HCT116 (cell line): ENCODE data around the gene ELAVL1.

Experiments used
- CEBPB ChIP-seq: IDR thresholded peaks from 2 replicates; pipeline ENCODE4 v1.6.1; 2012; ENCODE audit warnings: low read depth
- CTCF ChIP-seq, 3 experiments: fragments of 200-600 bp in 1 of 3; sonication (generic) in 1 of 3; IDR thresholded peaks in 2 of 3; conservative IDR thresholded peaks in 1 of 3; 2 replicates each; pipeline ENCODE4 v1.5.1; 2012 to 2017; ENCODE audit warnings: low read depth in 2 of 3, low read length in 2 of 3, antibody characterized with exemption in 1 of 3, borderline replicate concordance in 1 of 3, control low read depth in 1 of 3, mild to moderate bottlenecking in 1 of 3, mixed read lengths in 1 of 3, mixed run types in 1 of 3, moderate library complexity in 1 of 3; ENCODE audit not compliant: insufficient read depth in 1 of 3
- EGR1 ChIP-seq: IDR thresholded peaks from 2 replicates; pipeline ENCODE4 v1.6.1; 2012; ENCODE audit warnings: low read depth
- EZH2 ChIP-seq: fragments of 200-600 bp; sonication (generic); IDR thresholded peaks from 2 replicates; pipeline ENCODE4 v1.6.1; 2017; ENCODE audit warnings: antibody characterized with exemption, mixed run types
- POLR2A ChIP-seq: IDR thresholded peaks from 2 replicates; pipeline ENCODE4 v1.7.0; 2011; ENCODE audit warnings: borderline replicate concordance; ENCODE audit not compliant: insufficient read depth, insufficient read length; ENCODE audit errors: extremely low read depth
- RAD21 ChIP-seq: IDR thresholded peaks from 2 replicates; pipeline ENCODE4 v1.6.1; 2012; ENCODE audit warnings: low read depth, mild to moderate bottlenecking
- SIN3A ChIP-seq: IDR thresholded peaks from 2 replicates; pipeline ENCODE4 v1.6.1; 2012; ENCODE audit warnings: low read depth
- ZNF274 ChIP-seq: fragments of 200-500 bp; sonication (Bioruptor generic); IDR thresholded peaks from 2 replicates; pipeline ENCODE4 v1.6.1; 2014; ENCODE audit warnings: mild to moderate bottlenecking, low read depth, low read length, inconsistent platforms
- TF ChIP-seq, protein P1 (sequence below): IDR thresholded peaks from 2 replicates; pipeline ENCODE4 v1.6.1; 2011; ENCODE audit warnings: mild to moderate bottlenecking, low read length, moderate library complexity; ENCODE audit not compliant: insufficient replicate concordance; ENCODE audit errors: extremely low read depth
- TF ChIP-seq, protein P2 (sequence below): IDR thresholded peaks from 2 replicates; pipeline ENCODE4 v1.6.1; 2012
- TF ChIP-seq, protein P3 (sequence below): IDR thresholded peaks from 2 replicates; pipeline ENCODE4 v1.6.1; 2012; ENCODE audit warnings: low read depth
- TF ChIP-seq, protein P4 (sequence below): IDR thresholded peaks from 2 replicates; pipeline ENCODE4 v1.6.1; 2012

GRCh38 chr19:7914099-7914498, 91.3 kb downstream of the ELAVL1 start:
- TF ChIP-seq CTCF (IDR thresholded peaks at IDR 0.05 in 2 of 3, conservative IDR thresholded peaks at IDR 0.05 in 1 of 3; ENCODE audit: borderline replicate concordance in 1 of 3, insufficient read depth in 1 of 3, low read depth in 2 of 3, low read length in 2 of 3), result no peak
- no peak for TF ChIP-seq POLR2A
- no peak for TF ChIP-seq SIN3A
- TF ChIP-seq, protein P1, sequence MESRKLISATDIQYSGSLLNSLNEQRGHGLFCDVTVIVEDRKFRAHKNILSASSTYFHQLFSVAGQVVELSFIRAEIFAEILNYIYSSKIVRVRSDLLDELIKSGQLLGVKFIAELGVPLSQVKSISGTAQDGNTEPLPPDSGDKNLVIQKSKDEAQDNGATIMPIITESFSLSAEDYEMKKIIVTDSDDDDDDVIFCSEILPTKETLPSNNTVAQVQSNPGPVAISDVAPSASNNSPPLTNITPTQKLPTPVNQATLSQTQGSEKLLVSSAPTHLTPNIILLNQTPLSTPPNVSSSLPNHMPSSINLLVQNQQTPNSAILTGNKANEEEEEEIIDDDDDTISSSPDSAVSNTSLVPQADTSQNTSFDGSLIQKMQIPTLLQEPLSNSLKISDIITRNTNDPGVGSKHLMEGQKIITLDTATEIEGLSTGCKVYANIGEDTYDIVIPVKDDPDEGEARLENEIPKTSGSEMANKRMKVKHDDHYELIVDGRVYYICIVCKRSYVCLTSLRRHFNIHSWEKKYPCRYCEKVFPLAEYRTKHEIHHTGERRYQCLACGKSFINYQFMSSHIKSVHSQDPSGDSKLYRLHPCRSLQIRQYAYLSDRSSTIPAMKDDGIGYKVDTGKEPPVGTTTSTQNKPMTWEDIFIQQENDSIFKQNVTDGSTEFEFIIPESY, result no peak
- no peak for TF ChIP-seq EZH2
- TF ChIP-seq RAD21, result no peak
- TF ChIP-seq, protein P2, sequence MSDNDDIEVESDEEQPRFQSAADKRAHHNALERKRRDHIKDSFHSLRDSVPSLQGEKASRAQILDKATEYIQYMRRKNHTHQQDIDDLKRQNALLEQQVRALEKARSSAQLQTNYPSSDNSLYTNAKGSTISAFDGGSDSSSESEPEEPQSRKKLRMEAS, result no peak
- TF ChIP-seq, protein P3, sequence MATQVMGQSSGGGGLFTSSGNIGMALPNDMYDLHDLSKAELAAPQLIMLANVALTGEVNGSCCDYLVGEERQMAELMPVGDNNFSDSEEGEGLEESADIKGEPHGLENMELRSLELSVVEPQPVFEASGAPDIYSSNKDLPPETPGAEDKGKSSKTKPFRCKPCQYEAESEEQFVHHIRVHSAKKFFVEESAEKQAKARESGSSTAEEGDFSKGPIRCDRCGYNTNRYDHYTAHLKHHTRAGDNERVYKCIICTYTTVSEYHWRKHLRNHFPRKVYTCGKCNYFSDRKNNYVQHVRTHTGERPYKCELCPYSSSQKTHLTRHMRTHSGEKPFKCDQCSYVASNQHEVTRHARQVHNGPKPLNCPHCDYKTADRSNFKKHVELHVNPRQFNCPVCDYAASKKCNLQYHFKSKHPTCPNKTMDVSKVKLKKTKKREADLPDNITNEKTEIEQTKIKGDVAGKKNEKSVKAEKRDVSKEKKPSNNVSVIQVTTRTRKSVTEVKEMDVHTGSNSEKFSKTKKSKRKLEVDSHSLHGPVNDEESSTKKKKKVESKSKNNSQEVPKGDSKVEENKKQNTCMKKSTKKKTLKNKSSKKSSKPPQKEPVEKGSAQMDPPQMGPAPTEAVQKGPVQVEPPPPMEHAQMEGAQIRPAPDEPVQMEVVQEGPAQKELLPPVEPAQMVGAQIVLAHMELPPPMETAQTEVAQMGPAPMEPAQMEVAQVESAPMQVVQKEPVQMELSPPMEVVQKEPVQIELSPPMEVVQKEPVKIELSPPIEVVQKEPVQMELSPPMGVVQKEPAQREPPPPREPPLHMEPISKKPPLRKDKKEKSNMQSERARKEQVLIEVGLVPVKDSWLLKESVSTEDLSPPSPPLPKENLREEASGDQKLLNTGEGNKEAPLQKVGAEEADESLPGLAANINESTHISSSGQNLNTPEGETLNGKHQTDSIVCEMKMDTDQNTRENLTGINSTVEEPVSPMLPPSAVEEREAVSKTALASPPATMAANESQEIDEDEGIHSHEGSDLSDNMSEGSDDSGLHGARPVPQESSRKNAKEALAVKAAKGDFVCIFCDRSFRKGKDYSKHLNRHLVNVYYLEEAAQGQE, result no peak
- no peak for TF ChIP-seq ZNF274
- no peak for TF ChIP-seq EGR1
- no peak for TF ChIP-seq CEBPB
- TF ChIP-seq, protein P4, sequence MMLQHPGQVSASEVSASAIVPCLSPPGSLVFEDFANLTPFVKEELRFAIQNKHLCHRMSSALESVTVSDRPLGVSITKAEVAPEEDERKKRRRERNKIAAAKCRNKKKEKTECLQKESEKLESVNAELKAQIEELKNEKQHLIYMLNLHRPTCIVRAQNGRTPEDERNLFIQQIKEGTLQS, result no peak
